ENCODE results near the gene PIP5KL1. TPM values are rescaled to one million over a fixed set of nuclear protein-coding genes. Genes with fewer than 3 reads are reported as not detected.
A peak's percentile ranks its signal among the peaks of the same experiment; 100 is the strongest.

The PIP5KL1 gene
- total and polyA plus RNA-seq, 7 experiments from 2014 or later: 0.17 to 2.9 (median 1.9) TPM; not detected in 1

- Histone ChIP-seq H3K27ac (ENCODE audit: low read depth, low read length) (peak overlapping the region; percentile 84), H3K27me3 (ENCODE audit: control insufficient read depth in 2 of 2, insufficient read depth in 2 of 2, low read length in 2 of 2) (no peaks in the 10 kb centered on the region), H3K4me3 (ENCODE audit: low read length) (peak overlapping the region; percentile 5), H3K4me1 (ENCODE audit: control insufficient read depth in 2 of 2, insufficient read depth in 2 of 2, low read length in 2 of 2) (peaks cover 81 to 94% of the 10 kb centered on the region in 2 donors), H3K9me3 (ENCODE audit: control insufficient read depth in 2 of 3, low read length in 3 of 3) (no peaks in the 10 kb centered on the region), H3K36me3 (ENCODE audit: control insufficient read depth in 2 of 3, insufficient read depth in 3 of 3, low read length in 3 of 3) (peaks cover 0 to 43% (median 13%) of the 10 kb centered on the region in 3 experiments)
- Mint-ChIP-seq H3K9me3 (peaks cover 0 to 3% (median 0%) of the 10 kb centered on the region in 11 donors), H3K36me3 (peaks cover 4 to 51% (median 30%) of the 10 kb centered on the region in 5 donors), H3K27ac (peak overlapping the region; percentile 15 to 98 (median 93)), H3K27me3 (no peaks in the 10 kb centered on the region), H3K4me1 (peaks cover 67 to 97% (median 92%) of the 10 kb centered on the region in 7 donors), H3K4me3 (peak overlapping the region; percentile 27 to 98 (median 90))
- ChIA-PET POLR2A (interaction anchor here (33.9 to 61.3 kb wide), 3 partner anchors 7 to 66 kb away, joined by 1511 to 1719 read pairs (median 1719); partner anchors contain the start of genes DPM2 and EEIG1), CTCF (interaction anchor here (1.0 to 13.2 kb wide), 6 partner anchors 10 to 112 kb away, joined by 3 to 253 read pairs (median 6); no protein-coding TSS in a partner anchor)
- ATAC-seq: no peak
- no peak for DNase-seq
- intact Hi-C loops (cut with micrococcal nuclease): no loop called here
Observed at GRCh38 chr9:127960410-127961154, 30.0 kb upstream of the PIP5KL1 start.

GRCh38 chr9:127959841-127960409, 29.3 kb upstream of the PIP5KL1 start:
- no peak for ATAC-seq
- H3K27ac ChIP-seq (ENCODE audit: low read depth, low read length): peak overlapping the region; percentile 84
- Mint-ChIP-seq H3K9me3 (peaks cover 0 to 3% (median 0%) of the 10 kb centered on the region in 11 donors), H3K27ac (peak overlapping the region; percentile 15 to 98 (median 93)), H3K4me3 (peak overlapping the region; percentile 27 to 98 (median 90)), H3K36me3 (peaks cover 4 to 49% (median 31%) of the 10 kb centered on the region in 5 donors), H3K4me1 (peaks cover 66 to 97% (median 92%) of the 10 kb centered on the region in 7 donors), H3K27me3 (no peaks in the 10 kb centered on the region)
- H3K36me3 ChIP-seq (ENCODE audit: control insufficient read depth in 2 of 3, insufficient read depth in 3 of 3, low read length in 3 of 3): peaks cover 0 to 43% (median 13%) of the 10 kb centered on the region in 3 experiments
- ChIA-PET CTCF (interaction anchor here (0.5 to 13.2 kb wide), 4 partner anchors 43 to 544 kb away, joined by 3 to 253 read pairs (median 4); no protein-coding TSS in a partner anchor), POLR2A (interaction anchor here (33.9 to 61.3 kb wide), 3 partner anchors 7 to 66 kb away, joined by 1511 to 1719 read pairs (median 1719); partner anchors contain the start of genes DPM2 and EEIG1)
- peak overlapping the region; percentile 5 for H3K4me3 ChIP-seq (ENCODE audit: low read length)
- H3K27me3 ChIP-seq (ENCODE audit: control insufficient read depth in 2 of 2, insufficient read depth in 2 of 2, low read length in 2 of 2): no peaks in the 10 kb centered on the region
- peaks cover 83 to 94% of the 10 kb centered on the region in 2 donors for H3K4me1 ChIP-seq (ENCODE audit: control insufficient read depth in 2 of 2, insufficient read depth in 2 of 2, low read length in 2 of 2)
- intact Hi-C loops (cut with micrococcal nuclease): loop anchor here (1.0 to 5.0 kb wide), 2 partner anchors 7 to 132 kb away; no protein-coding TSS in a partner anchor
- no peaks in the 10 kb centered on the region for H3K9me3 ChIP-seq (ENCODE audit: control insufficient read depth in 2 of 3, low read length in 3 of 3)
- DNase-seq: no peak

GRCh38 chr9:127959398-127959797, 28.8 kb upstream of the PIP5KL1 start:
- Mint-ChIP-seq H3K9me3 (peaks cover 0 to 3% (median 0%) of the 10 kb centered on the region in 11 donors), H3K36me3 (peaks cover 4 to 49% (median 30%) of the 10 kb centered on the region in 5 donors), H3K27me3 (no peaks in the 10 kb centered on the region), H3K4me1 (peaks cover 70 to 97% (median 93%) of the 10 kb centered on the region in 7 donors), H3K4me3 (peak overlapping the region; percentile 27 to 98 (median 90)), H3K27ac (peak overlapping the region; percentile 15 to 98 (median 93))
- CTCF ChIA-PET: interaction anchor here (0.5 to 13.2 kb wide), 2 partner anchors 72 to 544 kb away, joined by 4 to 253 read pairs; no protein-coding TSS in a partner anchor
- intact Hi-C loops (cut with micrococcal nuclease): loop anchor here (1.0 to 5.0 kb wide), 2 partner anchors 8 to 133 kb away; no protein-coding TSS in a partner anchor
- H3K36me3 ChIP-seq (ENCODE audit: control insufficient read depth in 2 of 3, insufficient read depth in 3 of 3, low read length in 3 of 3): peaks cover 0 to 46% (median 13%) of the 10 kb centered on the region in 3 experiments
- no peaks in the 10 kb centered on the region for H3K9me3 ChIP-seq (ENCODE audit: control insufficient read depth in 2 of 3, low read length in 3 of 3)
- ATAC-seq (no peak), DNase-seq (peak in 1 of 9 donors; percentile 63)
- H3K27ac ChIP-seq (ENCODE audit: low read depth, low read length): peak overlapping the region; percentile 84
- POLR2A ChIA-PET: interaction anchor here (1.4 to 61.3 kb wide), 4 partner anchors 8 to 67 kb away, joined by 4 to 1719 read pairs (median 1615); partner anchors contain the start of genes DPM2 and EEIG1
- peaks cover 86 to 94% of the 10 kb centered on the region in 2 donors for H3K4me1 ChIP-seq (ENCODE audit: control insufficient read depth in 2 of 2, insufficient read depth in 2 of 2, low read length in 2 of 2)
- no peak overlapping the region for H3K4me3 ChIP-seq (ENCODE audit: low read length)
- H3K27me3 ChIP-seq (ENCODE audit: control insufficient read depth in 2 of 2, insufficient read depth in 2 of 2, low read length in 2 of 2): no peaks in the 10 kb centered on the region

GRCh38 chr9:127958728-127959127, 28.2 kb upstream of the PIP5KL1 start:
- CTCF ChIA-PET: interaction anchor here (1.2 to 13.2 kb wide), 3 partner anchors 15 to 73 kb away, joined by 3 to 253 read pairs (median 55); no protein-coding TSS in a partner anchor
- Mint-ChIP-seq H3K27ac (peak overlapping the region in 8 of 9 donors; percentile 90 to 98 (median 94)), H3K4me3 (peak overlapping the region; percentile 21 to 98 (median 82)), H3K9me3 (peaks cover 0 to 3% (median 0%) of the 10 kb centered on the region in 11 donors), H3K4me1 (peaks cover 76 to 97% (median 93%) of the 10 kb centered on the region in 7 donors), H3K36me3 (peaks cover 4 to 47% (median 30%) of the 10 kb centered on the region in 5 donors), H3K27me3 (no peaks in the 10 kb centered on the region)
- Histone ChIP-seq H3K9me3 (ENCODE audit: control insufficient read depth in 2 of 3, low read length in 3 of 3) (no peaks in the 10 kb centered on the region), H3K36me3 (ENCODE audit: control insufficient read depth in 2 of 3, insufficient read depth in 3 of 3, low read length in 3 of 3) (peaks cover 0 to 47% (median 13%) of the 10 kb centered on the region in 3 experiments), H3K27ac (ENCODE audit: low read depth, low read length) (peak overlapping the region; percentile 84), H3K4me3 (ENCODE audit: low read length) (no peak overlapping the region), H3K27me3 (ENCODE audit: control insufficient read depth in 2 of 2, insufficient read depth in 2 of 2, low read length in 2 of 2) (no peaks in the 10 kb centered on the region), H3K4me1 (ENCODE audit: control insufficient read depth in 2 of 2, insufficient read depth in 2 of 2, low read length in 2 of 2) (peaks cover 86 to 94% of the 10 kb centered on the region in 2 donors)
- ATAC-seq: no peak
- intact Hi-C loops (cut with micrococcal nuclease): loop anchor here (1.0 to 5.0 kb wide), 2 partner anchors 9 to 134 kb away; no protein-coding TSS in a partner anchor
- no peak for DNase-seq
- POLR2A ChIA-PET: interaction anchor here (1.4 to 61.3 kb wide), 4 partner anchors 8 to 67 kb away, joined by 4 to 1719 read pairs (median 1615); partner anchors contain the start of genes DPM2 and EEIG1

GRCh38 chr9:127955294-127956015, 24.9 kb upstream of the PIP5KL1 start:
- ATAC-seq (peak; percentile 93), DNase-seq (peak in 8 of 9 donors; percentile 64 to 86 (median 70))
- peak overlapping the region; percentile 41 for H3K4me3 ChIP-seq (ENCODE audit: low read length)
- peaks cover 0 to 3% (median 0%) of the 10 kb centered on the region in 11 donors for H3K9me3 Mint-ChIP-seq
- H3K36me3 Mint-ChIP-seq: peaks cover 0 to 34% (median 14%) of the 10 kb centered on the region in 5 donors
- H3K27me3 Mint-ChIP-seq: no peaks in the 10 kb centered on the region
- peaks cover under 1 to 45% (median 4%) of the 10 kb centered on the region in 3 experiments for H3K36me3 ChIP-seq (ENCODE audit: control insufficient read depth in 2 of 3, insufficient read depth in 3 of 3, low read length in 3 of 3)
- peaks cover 72 to 91% of the 10 kb centered on the region in 2 donors for H3K4me1 ChIP-seq (ENCODE audit: control insufficient read depth in 2 of 2, insufficient read depth in 2 of 2, low read length in 2 of 2)
- H3K9me3 ChIP-seq (ENCODE audit: control insufficient read depth in 2 of 3, low read length in 3 of 3): no peaks in the 10 kb centered on the region
- peaks cover 65 to 96% (median 84%) of the 10 kb centered on the region in 7 donors for H3K4me1 Mint-ChIP-seq
- H3K4me3 Mint-ChIP-seq: peak overlapping the region; percentile 74 to 92 (median 82)
- peak overlapping the region; percentile 66 to 98 (median 93) for H3K27ac Mint-ChIP-seq
- ChIA-PET CTCF (interaction anchor here (0.6 to 13.2 kb wide), 19 partner anchors 9 to 170 kb away, joined by 3 to 253 read pairs (median 4); partner anchors contain the start of gene CDK9), POLR2A (interaction anchor here (0.9 to 61.3 kb wide), 9 partner anchors 8 to 171 kb away, joined by 3 to 1719 read pairs (median 8); partner anchors contain the start of genes EEIG1, NAIF1 and SLC25A25)
- no peaks in the 10 kb centered on the region for H3K27me3 ChIP-seq (ENCODE audit: control insufficient read depth in 2 of 2, insufficient read depth in 2 of 2, low read length in 2 of 2)
- H3K27ac ChIP-seq (ENCODE audit: low read depth, low read length): peak overlapping the region; percentile 84
- intact Hi-C loops (cut with micrococcal nuclease): loop anchor here (1.0 to 5.0 kb wide), 9 partner anchors 10 to 162 kb away; no protein-coding TSS in a partner anchor

Data from naive thymus-derived CD4-positive, alpha-beta T cell (primary cell).